Coronary artery (tissue), 2 donors: ENCODE data around the gene TRIM3.

Experiments
- DNase-seq: peaks from one replicate; pipeline ENCODE4 v3.0.0-alpha.2; 2017; ENCODE audit warnings: low spot score
- H3K27ac ChIP-seq, 2 donors: fragments of 200-600 bp; sonication (generic); one replicate each; pipeline ENCODE4 v1.5.1; 2016 to 2019
- H3K4me3 ChIP-seq: fragments of 200-600 bp; sonication (generic); 2 replicates; pipeline ENCODE4 v1.5.1; 2016; ENCODE audit warnings: mild to moderate bottlenecking, moderate library complexity
- TF ChIP-seq, protein P1 (sequence below): fragments of 200-600 bp; sonication (generic); IDR thresholded peaks from one replicate; pipeline ENCODE4 v1.5.1; 2019; ENCODE audit warnings: antibody characterized with exemption

TRIM3 gene

GRCh38 chr11:6402561-6402981, 71.2 kb downstream of the TRIM3 start:
- TF ChIP-seq, protein P1, sequence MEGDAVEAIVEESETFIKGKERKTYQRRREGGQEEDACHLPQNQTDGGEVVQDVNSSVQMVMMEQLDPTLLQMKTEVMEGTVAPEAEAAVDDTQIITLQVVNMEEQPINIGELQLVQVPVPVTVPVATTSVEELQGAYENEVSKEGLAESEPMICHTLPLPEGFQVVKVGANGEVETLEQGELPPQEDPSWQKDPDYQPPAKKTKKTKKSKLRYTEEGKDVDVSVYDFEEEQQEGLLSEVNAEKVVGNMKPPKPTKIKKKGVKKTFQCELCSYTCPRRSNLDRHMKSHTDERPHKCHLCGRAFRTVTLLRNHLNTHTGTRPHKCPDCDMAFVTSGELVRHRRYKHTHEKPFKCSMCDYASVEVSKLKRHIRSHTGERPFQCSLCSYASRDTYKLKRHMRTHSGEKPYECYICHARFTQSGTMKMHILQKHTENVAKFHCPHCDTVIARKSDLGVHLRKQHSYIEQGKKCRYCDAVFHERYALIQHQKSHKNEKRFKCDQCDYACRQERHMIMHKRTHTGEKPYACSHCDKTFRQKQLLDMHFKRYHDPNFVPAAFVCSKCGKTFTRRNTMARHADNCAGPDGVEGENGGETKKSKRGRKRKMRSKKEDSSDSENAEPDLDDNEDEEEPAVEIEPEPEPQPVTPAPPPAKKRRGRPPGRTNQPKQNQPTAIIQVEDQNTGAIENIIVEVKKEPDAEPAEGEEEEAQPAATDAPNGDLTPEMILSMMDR = no peak
- no peak for DNase-seq
- Histone ChIP-seq H3K27ac (no peak overlapping the region), H3K4me3 (no peak overlapping the region)

- TF ChIP-seq, protein P1 = no peak
- Histone ChIP-seq H3K27ac (no peak overlapping the region), H3K4me3 (no peak overlapping the region)
- no peak for DNase-seq
Measured at GRCh38 chr11:6402061-6402470, 71.7 kb downstream of the TRIM3 start.

GRCh38 chr11:6401464-6401863, 72.3 kb downstream of the TRIM3 start:
- TF ChIP-seq, protein P1 = no peak
- no peak overlapping the region for H3K4me3 ChIP-seq
- no peak for DNase-seq
- no peak overlapping the region for H3K27ac ChIP-seq

DNA sequence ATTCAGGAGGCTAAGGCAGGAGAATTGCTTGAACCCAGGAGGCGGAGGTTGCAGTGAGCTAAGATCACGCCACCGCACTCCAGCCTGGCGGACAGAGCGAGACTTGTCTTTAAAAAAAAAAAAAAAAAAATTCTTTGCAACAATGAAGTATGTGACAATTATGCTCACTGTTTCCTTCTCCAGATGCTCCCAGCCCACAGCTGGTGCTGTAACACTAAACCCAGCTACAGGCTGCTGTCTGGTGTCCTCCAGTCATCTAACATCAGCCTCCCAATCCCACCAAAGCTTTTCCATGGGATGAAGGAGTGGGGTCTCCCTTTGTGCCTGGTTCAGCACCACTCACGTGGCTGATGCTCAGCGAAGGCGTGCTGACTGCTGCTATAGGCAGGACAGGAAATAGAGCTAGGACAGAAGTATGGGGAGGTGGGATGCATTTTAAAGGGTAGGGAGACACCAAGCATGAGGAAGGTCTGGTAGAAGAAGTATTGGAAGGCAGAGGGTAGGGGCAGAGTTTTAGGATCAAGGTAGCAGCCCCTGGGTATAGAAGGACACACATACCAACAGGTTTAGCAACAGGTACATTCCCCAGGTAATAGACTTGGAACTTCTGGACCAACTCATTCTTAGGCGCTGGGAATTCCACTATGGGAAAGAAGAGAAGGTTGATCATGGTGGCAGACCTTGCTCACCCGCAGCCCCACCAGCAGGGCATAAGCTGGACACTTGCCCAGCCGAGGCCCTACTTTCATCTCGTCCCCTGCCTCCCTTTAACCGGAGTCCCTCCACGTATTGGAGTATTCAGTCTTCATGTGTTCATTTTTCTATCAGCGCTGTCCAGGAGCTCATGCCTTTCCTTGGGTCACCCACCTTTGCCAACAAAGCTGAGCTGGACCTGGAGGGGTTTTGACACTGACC, 73.1 kb downstream of the TRIM3 start:
- TF ChIP-seq, protein P1 = no peak
- Histone ChIP-seq H3K27ac (no peak overlapping the region), H3K4me3 (no peak overlapping the region)
- no peak for DNase-seq
